ENCODE measurements around the gene FITM2.

- TF ChIP-seq POLR2A (IDR thresholded peaks at IDR 0.05; ENCODE audit: low read length) (no peak), GATA1 (IDR thresholded peaks at IDR 0.05; ENCODE audit: low read depth, low read length) (no peak)
These were observed 25.9 kb upstream of the FITM2 start, which contains the start of gene R3HDML for GRCh38 chr20:44336725-44337380.

All from erythroblast (primary cell).